GM18520 (cell line): ENCODE measurements around the gene GNAQ.
"Not testable (repeated sequence)": the region's sequence is repeated elsewhere in the genome, so short reads cannot be mapped to it uniquely, and the experiment has no call there.

Experiments
- ATAC-seq: cut with Tn5 transposase; IDR thresholded peaks from one replicate; pipeline ENCODE4 v1.9.1; 2021; ENCODE audit not compliant: unreplicated experiment

GNAQ gene

GRCh38 chr9:77882294-77882693 is 149.3 kb downstream of the GNAQ start:
- no peak for ATAC-seq

DNA sequence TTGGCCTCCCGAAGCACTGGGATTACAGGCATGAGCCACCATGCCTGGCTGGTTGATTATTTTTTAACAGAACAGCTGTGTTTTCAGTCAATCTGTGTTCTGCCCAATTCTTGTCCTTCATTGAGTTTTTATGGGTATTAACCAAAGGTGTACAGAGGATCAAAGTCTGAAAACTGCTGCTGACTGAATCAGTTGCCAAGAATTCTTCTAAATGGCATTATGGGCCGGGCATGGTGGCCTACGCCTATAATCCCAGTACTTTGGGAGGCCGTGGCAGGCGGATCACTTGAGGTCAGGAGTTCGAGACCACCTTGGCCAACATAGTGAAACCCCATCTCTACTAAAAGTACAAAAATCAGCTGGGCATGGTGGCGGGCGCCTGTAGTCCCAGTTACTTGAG is 150.0 kb downstream of the GNAQ start:
- ATAC-seq = not testable (repeated sequence)

DNA sequence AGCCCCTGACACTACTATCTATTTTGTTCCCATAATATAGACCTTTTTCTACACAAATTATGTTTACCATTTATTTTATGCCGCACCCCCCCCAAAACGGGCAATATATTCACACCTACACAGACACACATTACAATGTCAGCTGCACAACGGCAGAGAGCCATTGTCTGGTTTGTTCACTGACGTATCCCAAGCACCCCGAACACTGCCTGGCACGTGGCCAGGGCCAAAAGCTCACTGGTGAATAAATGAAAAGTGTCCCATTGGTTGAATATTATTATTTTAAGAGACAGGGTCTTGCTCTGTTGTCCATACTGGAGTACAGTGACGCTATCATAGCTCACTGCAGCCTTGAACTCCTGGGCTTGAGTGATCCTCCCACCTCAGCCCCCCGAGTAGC is 150.5 kb downstream of the GNAQ start:
- no peak for ATAC-seq

GRCh38 chr9:77879437-77879943 is 152.1 kb downstream of the GNAQ start:
- no peak for ATAC-seq

- not testable (repeated sequence) for ATAC-seq
Measured at GRCh38 chr9:77878793-77879192, 152.8 kb downstream of the GNAQ start.

DNA sequence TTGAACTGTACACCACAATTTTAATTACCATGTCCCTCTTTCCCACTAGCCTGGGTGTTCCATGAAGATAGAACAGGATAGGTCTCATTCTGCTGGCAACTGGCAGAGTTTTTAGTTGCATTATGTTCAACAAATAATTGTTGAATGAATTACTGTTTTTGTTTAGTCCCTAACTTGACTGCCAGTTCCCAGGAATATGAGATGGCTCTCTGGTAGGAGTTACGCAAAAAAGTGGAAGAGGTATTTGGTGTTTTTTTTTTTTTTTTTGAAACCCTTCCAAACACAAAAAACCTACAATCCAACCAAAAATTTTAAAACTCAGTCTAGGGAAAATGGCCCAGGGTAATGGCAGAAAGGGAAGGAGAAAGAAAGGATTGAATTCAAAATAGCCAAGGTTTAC is 153.6 kb downstream of the GNAQ start:
- no peak for ATAC-seq

DNA sequence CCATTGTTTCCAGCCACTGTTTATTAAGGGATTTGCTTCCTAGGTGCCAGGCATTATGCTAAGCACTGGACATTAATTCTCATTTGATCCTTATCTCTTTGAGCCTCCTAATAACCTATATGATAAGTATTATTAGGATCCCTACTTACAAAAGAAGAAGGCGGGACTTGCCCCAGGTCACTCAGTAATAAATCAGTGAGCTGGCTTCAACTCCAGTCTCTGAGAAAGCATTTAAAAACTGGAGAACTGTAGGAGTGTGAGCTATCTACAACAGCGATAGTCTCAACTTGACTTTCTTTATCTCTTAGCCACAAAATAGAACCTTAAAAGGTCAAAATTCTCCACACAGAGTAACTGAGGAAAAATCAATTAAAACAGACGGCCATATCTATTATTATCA is 155.0 kb downstream of the GNAQ start:
- ATAC-seq = no peak

GRCh38 chr9:77876091-77876490 is 155.5 kb downstream of the GNAQ start:
- ATAC-seq = no peak

DNA sequence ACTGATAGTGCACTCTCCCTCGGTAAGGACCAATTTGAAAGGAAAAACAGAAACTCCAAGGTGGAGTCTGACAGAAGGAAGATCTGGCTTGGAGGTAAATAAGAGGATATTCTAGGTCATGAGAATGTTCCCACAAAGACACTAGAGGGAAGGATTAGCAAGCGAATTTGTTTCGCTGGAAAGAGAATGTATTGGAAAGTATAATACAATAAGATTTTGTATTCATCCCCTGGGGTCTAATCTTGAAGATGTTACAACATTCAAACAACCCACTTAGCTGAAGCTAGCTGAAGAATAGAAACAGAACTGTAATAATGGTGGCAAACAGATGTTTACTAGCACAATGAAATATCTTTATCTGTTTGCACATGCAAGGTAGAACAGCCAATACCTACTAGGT is 158.7 kb downstream of the GNAQ start:
- ATAC-seq = no peak

DNA sequence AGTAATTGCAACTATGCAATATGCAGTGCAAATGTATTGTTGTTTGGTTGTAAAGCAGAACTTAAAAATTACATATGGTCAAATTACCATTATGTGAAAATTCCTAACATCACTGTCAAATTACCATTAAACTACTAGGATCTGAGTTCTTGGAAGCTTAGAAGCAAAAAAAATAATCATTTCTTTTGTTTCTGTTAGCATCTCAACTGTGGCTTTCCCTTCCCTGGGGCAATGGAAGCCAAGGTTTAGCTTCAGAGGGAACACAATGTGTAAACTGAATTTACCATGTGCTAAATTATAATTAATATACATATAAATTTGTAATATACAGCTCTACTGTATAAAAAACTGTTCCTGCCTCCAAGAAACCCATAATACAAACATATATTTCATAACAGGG is 159.4 kb downstream of the GNAQ start:
- no peak for ATAC-seq

DNA sequence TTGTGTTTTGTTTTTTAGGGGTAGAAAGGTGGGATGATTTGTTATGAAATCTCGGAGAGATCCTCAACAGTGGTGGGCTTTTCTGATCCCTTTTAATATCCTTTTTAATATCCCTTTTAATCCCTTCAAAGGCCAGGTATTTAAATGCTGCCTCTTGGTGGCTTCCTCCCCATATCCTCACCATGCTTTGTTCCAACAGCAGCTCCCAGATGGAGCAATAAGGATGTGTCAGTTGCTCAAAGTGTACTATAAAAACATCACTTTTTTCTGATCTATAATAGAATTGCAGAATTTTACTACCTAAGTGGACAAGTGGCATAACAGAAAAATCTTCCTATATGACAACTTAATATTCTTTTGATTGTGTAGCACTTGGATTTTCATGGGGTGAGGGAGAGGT is 160.1 kb downstream of the GNAQ start:
- ATAC-seq = no peak

DNA sequence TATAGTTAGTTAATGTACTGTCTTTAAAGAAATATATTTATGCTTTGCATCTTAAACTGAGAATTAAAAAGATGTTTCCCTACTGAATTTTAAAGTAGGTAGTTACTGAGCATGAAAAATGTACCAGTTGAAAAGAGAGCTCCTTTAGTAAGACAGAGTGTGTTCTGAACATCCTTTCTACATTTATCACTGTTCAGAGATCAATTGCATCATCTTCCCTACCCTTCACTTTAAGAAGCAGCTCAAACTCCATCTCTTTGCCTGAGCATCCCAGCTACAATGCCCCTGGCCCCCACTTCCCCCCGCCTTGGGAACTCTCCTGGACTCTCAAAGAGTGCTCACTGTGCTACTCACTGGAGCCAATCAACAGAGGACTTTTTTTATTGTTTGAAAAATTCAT is 164.7 kb downstream of the GNAQ start:
- ATAC-seq = no peak

- ATAC-seq = no peak
Measured at GRCh38 chr9:77865385-77866047, 166.1 kb downstream of the GNAQ start.

DNA sequence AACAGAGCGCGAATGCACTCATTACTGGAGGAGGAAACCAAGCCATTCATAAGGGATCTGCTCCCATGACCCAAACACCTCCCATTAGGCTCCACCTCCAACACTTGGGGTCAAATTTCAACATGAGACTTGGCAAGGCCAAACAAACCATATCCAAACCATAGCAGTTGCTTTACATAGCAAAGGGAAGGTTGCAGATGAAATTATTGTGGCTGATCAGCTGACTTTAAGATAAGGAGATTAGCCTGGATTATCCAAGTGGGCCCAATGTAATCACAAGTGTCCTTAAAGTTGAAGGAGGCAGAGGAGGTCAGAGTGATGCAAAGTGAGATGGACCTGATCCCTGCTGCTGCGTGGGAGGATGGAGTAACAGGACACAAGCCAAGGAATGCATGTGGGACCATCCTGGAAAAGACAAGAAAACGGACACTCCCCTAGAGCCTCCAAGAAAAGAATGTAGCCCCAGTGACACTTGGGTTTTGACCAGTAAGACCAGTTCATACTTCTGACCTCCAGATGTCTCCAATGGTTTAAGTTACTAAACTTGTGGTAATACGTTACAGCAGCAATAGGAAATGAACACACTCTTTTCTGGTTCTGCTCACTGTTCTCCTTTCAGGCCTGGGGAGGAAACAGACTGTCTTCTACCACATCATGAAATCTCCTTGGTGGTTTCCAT is 167.3 kb downstream of the GNAQ start:
- ATAC-seq = no peak

- not testable (repeated sequence) for ATAC-seq
Measured at GRCh38 chr9:77863638-77864037, 168.0 kb downstream of the GNAQ start.

- not testable (repeated sequence) for ATAC-seq
Measured at GRCh38 chr9:77860953-77861352, 170.7 kb downstream of the GNAQ start.

GRCh38 chr9:77857513-77858259 is 173.9 kb downstream of the GNAQ start:
- no peak for ATAC-seq

DNA sequence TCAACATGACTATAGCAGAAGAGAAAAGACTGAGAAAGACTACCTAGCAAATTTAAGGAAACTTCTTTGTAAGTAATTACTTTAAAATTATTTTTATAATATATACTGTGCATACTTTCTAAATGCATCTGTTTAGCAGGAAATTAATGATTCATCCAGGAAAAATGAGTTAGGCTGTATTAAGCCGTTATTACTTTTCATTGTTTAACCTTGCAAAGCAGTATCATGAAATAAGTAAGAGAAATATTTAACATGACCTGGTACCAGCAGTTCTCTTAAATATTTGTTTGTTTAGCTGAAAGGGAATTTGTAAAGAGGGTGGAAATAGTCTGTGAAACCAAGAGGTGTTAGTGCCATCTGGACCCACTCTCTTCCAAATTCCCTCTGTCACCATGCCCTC is 175.0 kb downstream of the GNAQ start:
- no peak for ATAC-seq

DNA sequence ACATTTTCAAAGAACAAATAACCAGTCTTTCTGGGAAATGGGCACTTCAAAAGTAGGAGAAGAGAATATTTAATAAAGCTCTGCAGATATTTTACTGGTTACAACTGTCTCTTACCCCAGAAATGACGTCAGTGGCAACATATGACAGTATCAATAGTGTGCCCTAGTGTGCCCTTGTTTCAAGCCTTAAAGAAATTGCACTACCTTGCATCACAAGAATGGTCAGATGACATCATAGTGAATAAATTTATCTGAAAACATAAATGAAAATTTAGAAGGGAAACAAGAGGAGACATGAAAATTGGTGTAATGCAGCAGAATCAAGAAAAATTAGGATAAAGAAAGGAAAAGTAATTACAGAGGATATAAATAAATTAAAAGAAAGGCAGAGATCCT is 176.7 kb downstream of the GNAQ start:
- no peak for ATAC-seq

GRCh38 chr9:77854258-77854915 is 177.2 kb downstream of the GNAQ start:
- ATAC-seq = no peak

DNA sequence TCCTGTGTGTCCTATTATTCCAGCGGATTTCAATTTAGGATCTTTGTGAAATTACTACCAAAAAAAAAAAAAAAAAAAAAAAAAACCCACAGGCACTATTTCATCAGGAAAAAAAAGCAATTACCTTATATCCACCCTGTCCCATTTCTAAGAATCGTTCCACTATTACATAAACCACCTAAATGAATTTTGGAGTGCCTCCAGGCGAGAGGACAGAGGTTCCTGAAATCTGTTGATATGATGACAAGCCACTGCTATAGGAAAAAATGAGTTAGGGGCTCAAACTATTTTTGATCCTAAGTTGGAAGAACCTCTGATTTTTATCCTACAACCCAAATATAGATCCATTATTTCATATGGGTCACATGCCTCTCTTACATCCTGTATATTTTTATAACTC is 177.9 kb downstream of the GNAQ start:
- no peak for ATAC-seq
